ENCODE data around the gene SETD3.

SETD3 gene

GRCh38 chr14:99507860-99508640 is 27.4 kb upstream of the SETD3 start:
- no peak for DNase-seq (ENCODE audit: low read depth, low spot score)
- H3K4me3 ChIP-seq (ENCODE audit: low read depth, low read length), result no peak overlapping the region
- ChIA-PET CTCF (interaction anchor here (0.9 to 1.1 kb wide), 2 partner anchors 10 to 120 kb away, joined by 3 read pairs; no protein-coding TSS in a partner anchor), POLR2A (no interaction called here)
- no peak for TF ChIP-seq CTCF (IDR thresholded peaks at IDR 0.05; ENCODE audit: insufficient read depth, low read length, missing control alignments)

- no peak for TF ChIP-seq CTCF (IDR thresholded peaks at IDR 0.05; ENCODE audit: insufficient read depth, low read length, missing control alignments)
- ChIA-PET POLR2A (no interaction called here), CTCF (interaction anchor here (1.6 kb wide), 1 partner anchor 11 kb away, joined by 3 read pairs; no protein-coding TSS in a partner anchor)
- DNase-seq (ENCODE audit: low read depth, low spot score), result no peak
- H3K4me3 ChIP-seq (ENCODE audit: low read depth, low read length), result no peak overlapping the region
Measured at GRCh38 chr14:99506276-99506675, 25.6 kb upstream of the SETD3 start.

- no peak overlapping the region for H3K4me3 ChIP-seq (ENCODE audit: low read depth, low read length)
- ChIA-PET CTCF (interaction anchor here (1.5 kb wide), 1 partner anchor 123 kb away, joined by 4 read pairs; no protein-coding TSS in a partner anchor), POLR2A (no interaction called here)
- TF ChIP-seq CTCF (IDR thresholded peaks at IDR 0.05; ENCODE audit: insufficient read depth, low read length, missing control alignments), result no peak
- no peak for DNase-seq (ENCODE audit: low read depth, low spot score)
Measured at GRCh38 chr14:99505089-99505488, 24.4 kb upstream of the SETD3 start.

GRCh38 chr14:99503848-99504453 is 23.3 kb upstream of the SETD3 start:
- CTCF ChIA-PET, result interaction anchor here (0.7 to 1.5 kb wide), 4 partner anchors 12 to 124 kb away, joined by 3 to 4 read pairs (median 3); no protein-coding TSS in a partner anchor
- no peak overlapping the region for H3K4me3 ChIP-seq (ENCODE audit: low read depth, low read length)
- DNase-seq (ENCODE audit: low read depth, low spot score), result no peak
- no peak for TF ChIP-seq CTCF (IDR thresholded peaks at IDR 0.05; ENCODE audit: insufficient read depth, low read length, missing control alignments)
- POLR2A ChIA-PET, result no interaction called here

- no peak for TF ChIP-seq CTCF (IDR thresholded peaks at IDR 0.05; ENCODE audit: insufficient read depth, low read length, missing control alignments)
- CTCF ChIA-PET, result interaction anchor here (1.1 to 1.2 kb wide), 2 partner anchors 15 to 87 kb away, joined by 3 read pairs; no protein-coding TSS in a partner anchor
- no peak for DNase-seq (ENCODE audit: low read depth, low spot score)
- POLR2A ChIA-PET, result no interaction called here
- H3K4me3 ChIP-seq (ENCODE audit: low read depth, low read length), result no peak overlapping the region
Measured at GRCh38 chr14:99502989-99503421, 22.3 kb upstream of the SETD3 start.

- no peak overlapping the region for H3K4me3 ChIP-seq (ENCODE audit: low read depth, low read length)
- CTCF ChIA-PET, result no interaction called here
- TF ChIP-seq CTCF (IDR thresholded peaks at IDR 0.05; ENCODE audit: insufficient read depth, low read length, missing control alignments), result no peak
- no peak for DNase-seq (ENCODE audit: low read depth, low spot score)
- POLR2A ChIA-PET, result no interaction called here
Measured at GRCh38 chr14:99497894-99498293, 17.2 kb upstream of the SETD3 start.
